Upper lobe of left lung (tissue), 6 donors: ENCODE data around the gene DNAH1. TPM values are rescaled to one million over a fixed set of nuclear protein-coding genes. Genes with fewer than 3 reads are reported as not detected.
A peak's percentile ranks its signal among the peaks of the same experiment; 100 is the strongest.

Source experiments
- ATAC-seq, 2 donors: fragments of 200-7000 bp; cut with Tn5 transposase; one replicate each; pipeline ENCODE4 v1.9.1; 2022; ENCODE audit warnings: mild to moderate bottlenecking in 2 of 2, moderate library complexity in 2 of 2; ENCODE audit not compliant: low FRiP score in 2 of 2
- DNase-seq, 2 donors: peaks; one replicate each; pipeline ENCODE4 v3.0.0-alpha.2; 2019 to 2020
- H3K27ac ChIP-seq, 4 donors: fragments of 200-600 bp; sonication (generic); one replicate each; pipeline ENCODE4 v1.5.1; 2016 to 2019
- H3K27me3 ChIP-seq, 4 donors: fragments of 200-600 bp; sonication (generic); one replicate each; pipeline ENCODE4 v1.5.1; 2017 to 2019
- H3K36me3 ChIP-seq, 4 donors: fragments of 200-600 bp; sonication (generic); one replicate each; pipeline ENCODE4 v1.5.1; 2016 to 2019
- H3K4me1 ChIP-seq, 4 donors: fragments of 200-600 bp; sonication (generic); one replicate each; pipeline ENCODE4 v1.5.1; 2018 to 2019
- H3K4me3 ChIP-seq, 4 donors: fragments of 200-600 bp; sonication (generic); one replicate each; pipeline ENCODE4 v1.5.1; 2017 to 2019; ENCODE audit warnings: mild to moderate bottlenecking in 2 of 4, moderate library complexity in 1 of 4
- H3K9me3 ChIP-seq, 4 donors: fragments of 200-600 bp; sonication (generic); one replicate each; pipeline ENCODE4 v1.5.1; 2018 to 2019
- EP300 ChIP-seq, 4 donors: sonication (generic); formaldehyde crosslinking; IDR thresholded peaks; one replicate each; pipeline ENCODE4 v1.5.1; 2017; ENCODE audit warnings: antibody characterized with exemption in 4 of 4, control low read depth in 2 of 4
- POLR2A ChIP-seq, 4 donors: fragments of 450-650 bp; IDR thresholded peaks; one replicate each; pipeline ENCODE4 v1.5.1; 2016 to 2017; ENCODE audit warnings: antibody characterized with exemption in 4 of 4, mild to moderate bottlenecking in 2 of 4
- POLR2AphosphoS5 ChIP-seq, 2 donors: sonication (generic); formaldehyde crosslinking; IDR thresholded peaks; one replicate each; pipeline ENCODE4 v1.5.1; 2017; ENCODE audit warnings: antibody characterized with exemption in 2 of 2
- WGBS, 2 donors: methylation state at CpG; one replicate each; pipeline ENCODE4 v1.1.5; 2017 to 2018; 5-methylcytosine and 5-hydroxymethylcytosine counted together
- total RNA-seq, 6 donors: library from RNA; depleted of rRNA in 4 of 6; stranded (reverse); fragments of >200 nt in 4 of 6; gene quantifications; one replicate each; pipeline versions ENCODE4 v1.1.0 to v1.2.1, GENCODE V29; 2016 to 2021
- TF ChIP-seq, protein P1 (sequence below), 6 experiments: fragments of 450-650 bp in 4 of 6; fragments of 200-600 bp in 2 of 6; sonication (generic) in 2 of 6; IDR thresholded peaks; one replicate each; pipeline ENCODE4 v1.5.1; 2016 to 2019; ENCODE audit warnings: antibody characterized with exemption in 6 of 6
- donor health status: DM: no; HTN: no; CAD: no; lungs with moderate emphysema.
- donor health status: DM: no; HTN: yes; CAD: no; lungs with severe emphysema.

Gene DNAH1
- total RNA-seq, 6 donors from 2014 or later, result 10.8 to 67.1 (median 22.4) TPM

DNA sequence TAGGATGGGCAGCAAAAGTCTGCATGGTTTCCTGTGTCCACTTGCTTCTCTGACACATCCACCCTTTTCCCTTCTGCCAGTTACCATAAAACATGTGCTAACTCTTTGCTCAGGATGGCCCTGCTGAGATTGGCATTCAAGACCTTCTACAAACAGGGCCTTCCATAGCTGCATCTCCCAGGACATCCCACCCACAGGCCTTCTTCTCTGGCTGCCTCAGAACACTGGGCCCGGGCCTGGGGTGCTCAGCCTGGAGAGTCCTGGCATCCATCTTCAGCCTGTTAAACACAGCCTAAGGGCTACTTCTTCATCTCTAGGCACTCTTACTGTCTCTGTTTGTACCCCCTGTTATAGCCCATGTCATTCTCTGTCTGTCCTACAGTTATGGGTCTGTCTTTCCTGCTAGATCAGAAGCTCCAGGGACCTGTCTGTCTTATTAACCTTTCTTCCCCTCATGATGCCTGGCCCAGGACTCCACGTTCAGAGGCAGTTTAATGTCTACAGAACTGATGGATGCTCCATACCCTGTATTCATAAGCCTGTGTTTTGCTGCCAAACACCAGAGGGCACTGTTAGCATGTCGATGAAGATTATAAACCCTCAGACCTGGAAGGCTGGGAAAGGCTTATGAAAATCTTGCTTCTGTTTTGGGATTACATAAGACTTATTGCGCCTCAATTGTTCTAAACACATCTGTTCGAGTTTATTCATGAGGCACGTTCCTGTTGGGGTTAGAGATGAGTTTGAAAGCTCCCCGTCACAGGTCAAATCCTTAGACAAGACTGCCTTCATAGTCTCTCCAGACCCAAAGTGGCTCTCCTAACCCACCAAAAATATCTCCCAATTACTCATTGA is 112.3 kb downstream of the DNAH1 start:
- Histone ChIP-seq H3K27me3 (no peaks in the 10 kb centered on the region), H3K4me3 (no peak overlapping the region), H3K4me1 (peaks cover 19 to 34% (median 25%) of the 10 kb centered on the region in 4 donors), H3K36me3 (no peaks in the 10 kb centered on the region), H3K27ac (peak overlapping the region in 3 of 4 donors; percentile 26 to 79 (median 64)), H3K9me3 (no peaks in the 10 kb centered on the region)
- peak in 1 of 2 donors; percentile 63 for DNase-seq
- 12 to 14% methylated on average over 7 of the region's 7 CpGs for WGBS, 2 donors
- no peak for TF ChIP-seq POLR2AphosphoS5 (IDR thresholded peaks at IDR 0.05)
- no peak for TF ChIP-seq EP300 (IDR thresholded peaks at IDR 0.05)
- TF ChIP-seq POLR2A (IDR thresholded peaks at IDR 0.05), result no peak
- TF ChIP-seq, protein P1, sequence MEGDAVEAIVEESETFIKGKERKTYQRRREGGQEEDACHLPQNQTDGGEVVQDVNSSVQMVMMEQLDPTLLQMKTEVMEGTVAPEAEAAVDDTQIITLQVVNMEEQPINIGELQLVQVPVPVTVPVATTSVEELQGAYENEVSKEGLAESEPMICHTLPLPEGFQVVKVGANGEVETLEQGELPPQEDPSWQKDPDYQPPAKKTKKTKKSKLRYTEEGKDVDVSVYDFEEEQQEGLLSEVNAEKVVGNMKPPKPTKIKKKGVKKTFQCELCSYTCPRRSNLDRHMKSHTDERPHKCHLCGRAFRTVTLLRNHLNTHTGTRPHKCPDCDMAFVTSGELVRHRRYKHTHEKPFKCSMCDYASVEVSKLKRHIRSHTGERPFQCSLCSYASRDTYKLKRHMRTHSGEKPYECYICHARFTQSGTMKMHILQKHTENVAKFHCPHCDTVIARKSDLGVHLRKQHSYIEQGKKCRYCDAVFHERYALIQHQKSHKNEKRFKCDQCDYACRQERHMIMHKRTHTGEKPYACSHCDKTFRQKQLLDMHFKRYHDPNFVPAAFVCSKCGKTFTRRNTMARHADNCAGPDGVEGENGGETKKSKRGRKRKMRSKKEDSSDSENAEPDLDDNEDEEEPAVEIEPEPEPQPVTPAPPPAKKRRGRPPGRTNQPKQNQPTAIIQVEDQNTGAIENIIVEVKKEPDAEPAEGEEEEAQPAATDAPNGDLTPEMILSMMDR (IDR thresholded peaks at IDR 0.05), result peak; percentile 71 to 88 (median 77)
- ATAC-seq, result peak; percentile 80 to 89

DNA sequence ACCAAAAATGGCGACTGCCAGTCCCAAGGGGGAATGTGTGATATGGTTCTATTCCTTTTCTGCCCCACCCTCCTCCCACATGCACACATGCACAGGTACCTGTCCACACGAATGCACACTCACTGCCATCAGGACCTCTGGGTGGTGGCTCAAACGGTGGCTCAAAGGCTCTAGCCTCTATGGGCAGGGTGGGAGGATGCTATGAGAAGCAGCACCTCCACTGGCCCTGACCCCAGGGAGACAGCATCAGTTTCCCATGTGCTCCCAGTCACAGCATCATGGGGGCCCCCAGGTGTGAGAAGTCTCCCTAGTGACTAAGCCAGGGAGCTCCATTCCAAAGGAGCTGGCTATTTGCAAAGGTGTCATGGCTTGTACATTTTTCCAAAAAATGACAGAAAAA is 112.9 kb downstream of the DNAH1 start:
- Histone ChIP-seq H3K27me3 (no peaks in the 10 kb centered on the region), H3K36me3 (no peaks in the 10 kb centered on the region), H3K9me3 (no peaks in the 10 kb centered on the region), H3K27ac (peak overlapping the region; percentile 26 to 79 (median 52)), H3K4me1 (peaks cover 25 to 40% (median 29%) of the 10 kb centered on the region in 4 donors), H3K4me3 (no peak overlapping the region)
- WGBS, 2 donors, result 48 to 58% methylated on average over 3 of the region's 3 CpGs
- ATAC-seq (no peak), DNase-seq (no peak)
- TF ChIP-seq POLR2A (IDR thresholded peaks at IDR 0.05) (no peak), EP300 (IDR thresholded peaks at IDR 0.05) (no peak), POLR2AphosphoS5 (IDR thresholded peaks at IDR 0.05) (no peak)
- TF ChIP-seq, protein P1 (IDR thresholded peaks at IDR 0.05), result no peak

DNA sequence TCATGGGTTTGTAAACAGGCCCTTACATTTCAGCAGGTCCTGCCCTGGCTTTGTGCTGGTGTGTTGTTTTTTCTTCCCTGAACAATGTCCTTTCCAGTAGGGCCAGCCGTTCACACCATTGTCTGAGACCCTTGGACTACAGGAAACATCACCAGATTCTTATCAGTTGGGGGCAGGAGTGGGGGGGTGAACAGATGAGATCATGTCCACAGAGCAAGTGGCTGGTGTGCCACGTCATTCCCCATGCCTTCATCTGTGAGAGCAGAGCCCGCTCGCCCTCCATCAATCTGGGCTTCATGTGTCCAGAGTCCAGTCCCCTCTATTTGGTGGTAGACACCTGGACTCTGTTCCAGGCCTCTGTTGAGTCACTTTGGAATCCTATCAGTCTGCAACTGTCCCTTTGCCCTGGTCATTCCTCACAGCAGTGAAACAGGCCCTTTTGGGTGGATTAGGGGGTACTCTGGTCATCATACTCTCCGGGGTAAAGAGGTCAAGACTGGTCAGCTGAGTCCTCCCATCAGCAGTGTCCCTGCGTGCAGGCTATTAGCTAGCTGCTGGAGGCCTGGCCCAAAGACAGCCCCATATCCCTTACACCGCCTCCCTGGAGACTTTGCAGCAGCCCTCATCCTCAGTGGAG is 113.8 kb downstream of the DNAH1 start:
- H3K36me3 ChIP-seq, result no peaks in the 10 kb centered on the region
- peak in 1 of 4 donors; percentile 9 for TF ChIP-seq POLR2A (IDR thresholded peaks at IDR 0.05)
- TF ChIP-seq, protein P1 (IDR thresholded peaks at IDR 0.05), result no peak
- TF ChIP-seq EP300 (IDR thresholded peaks at IDR 0.05), result peak in 2 of 4 donors; percentile 7 to 48
- peak; percentile 33 to 35 for TF ChIP-seq POLR2AphosphoS5 (IDR thresholded peaks at IDR 0.05)
- no peaks in the 10 kb centered on the region for H3K27me3 ChIP-seq
- 66 to 71% methylated on average over 6 to 7 of the region's 7 CpGs for whole genome bisulfite sequencing, 2 donors
- ATAC-seq (peak in 1 of 2 donors; percentile 20), DNase-seq (no peak)
- H3K27ac ChIP-seq, result peak overlapping the region; percentile 44 to 79 (median 68)
- no peaks in the 10 kb centered on the region for H3K9me3 ChIP-seq
- peaks cover 32 to 46% (median 37%) of the 10 kb centered on the region in 4 donors for H3K4me1 ChIP-seq
- no peak overlapping the region for H3K4me3 ChIP-seq

DNA sequence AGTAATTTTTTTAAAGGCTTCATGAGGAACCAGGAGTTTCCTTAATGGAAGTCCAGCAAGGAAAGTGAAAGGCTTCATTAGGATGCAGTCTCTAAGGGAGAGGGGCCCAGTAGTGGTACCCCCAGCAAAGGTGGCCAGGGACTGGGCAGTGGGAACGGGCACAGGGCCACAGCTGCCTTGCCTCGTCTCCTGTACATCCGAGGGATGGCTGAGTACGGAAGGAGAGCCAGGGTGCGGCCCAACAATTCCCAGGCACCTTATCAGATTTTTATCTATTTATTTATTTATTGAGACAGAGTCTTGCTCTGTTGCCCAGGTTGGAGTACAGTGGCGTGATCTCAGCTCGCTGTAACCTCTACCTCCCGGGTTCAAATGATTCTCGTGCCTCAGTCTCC is 114.3 kb downstream of the DNAH1 start:
- TF ChIP-seq, protein P1 (IDR thresholded peaks at IDR 0.05), result no peak
- TF ChIP-seq POLR2AphosphoS5 (IDR thresholded peaks at IDR 0.05) (no peak), EP300 (IDR thresholded peaks at IDR 0.05) (no peak), POLR2A (IDR thresholded peaks at IDR 0.05) (no peak)

More for the DNA sequence above, 114.3 kb downstream of the DNAH1 start:
- no peaks in the 10 kb centered on the region for H3K36me3 ChIP-seq
- DNase-seq (peak in 1 of 2 donors; percentile 19), ATAC-seq (no peak)
- WGBS, 2 donors, result 75 to 88% methylated on average over 8 to 9 of the region's 9 CpGs
- H3K9me3 ChIP-seq, result no peaks in the 10 kb centered on the region
- H3K4me3 ChIP-seq, result no peak overlapping the region
- peaks cover 32 to 46% (median 38%) of the 10 kb centered on the region in 4 donors for H3K4me1 ChIP-seq
- H3K27ac ChIP-seq, result peak overlapping the region; percentile 44 to 79 (median 68)
- H3K27me3 ChIP-seq, result no peaks in the 10 kb centered on the region
